Suprapubic skin (tissue), 4 donors: ENCODE results near the gene MAPK4. TPM values are rescaled to one million over a fixed set of nuclear protein-coding genes. Genes with fewer than 3 reads are reported as not detected.

ENCODE experiments used
- DNase-seq, 2 donors: peaks; one replicate each; pipeline ENCODE4 v3.0.0-alpha.2; 2019; ENCODE audit warnings: low spot score in 2 of 2
- H3K27ac ChIP-seq: fragments of 200-600 bp; sonication (generic); one replicate; pipeline ENCODE4 v1.5.1; 2019
- H3K27me3 ChIP-seq: fragments of 200-600 bp; sonication (generic); one replicate; pipeline ENCODE4 v1.5.1; 2019
- H3K36me3 ChIP-seq: fragments of 200-600 bp; sonication (generic); one replicate; pipeline ENCODE4 v1.5.1; 2019
- H3K4me1 ChIP-seq: fragments of 200-600 bp; sonication (generic); one replicate; pipeline ENCODE4 v1.5.1; 2019
- H3K4me3 ChIP-seq: fragments of 200-600 bp; sonication (generic); one replicate; pipeline ENCODE4 v1.5.1; 2019; ENCODE audit warnings: mild to moderate bottlenecking
- H3K9me3 ChIP-seq: fragments of 200-600 bp; sonication (generic); one replicate; pipeline ENCODE4 v1.5.1; 2019
- EP300 ChIP-seq: sonication (generic); formaldehyde crosslinking; IDR thresholded peaks from one replicate; pipeline ENCODE4 v1.6.1; 2017; ENCODE audit warnings: antibody characterized with exemption
- POLR2A ChIP-seq, 2 donors: fragments of 450-650 bp; IDR thresholded peaks; one replicate each; pipeline ENCODE4 v1.6.1; 2017; ENCODE audit warnings: antibody characterized with exemption in 2 of 2, mild to moderate bottlenecking in 2 of 2, moderate library complexity in 2 of 2
- POLR2AphosphoS5 ChIP-seq, 3 donors: sonication (generic); formaldehyde crosslinking; IDR thresholded peaks; one replicate each; pipeline ENCODE4 v1.6.1; 2017; ENCODE audit warnings: antibody characterized with exemption in 3 of 3
- WGBS: methylation state at CpG from one replicate; pipeline ENCODE4 v1.1.5; 2018; 5-methylcytosine and 5-hydroxymethylcytosine counted together
- total RNA-seq, 4 donors: library from RNA; depleted of rRNA; stranded (reverse); fragments of >200 nt; gene quantifications; one replicate each; pipeline ENCODE4 v1.1.0, GENCODE V29; 2016
- TF ChIP-seq, protein P1 (sequence below), 2 donors: fragments of 200-600 bp in 1 of 2; fragments of 450-650 bp in 1 of 2; sonication (generic) in 1 of 2; IDR thresholded peaks; one replicate each; pipeline ENCODE4 v1.5.1; 2016 to 2019; ENCODE audit warnings: antibody characterized with exemption in 2 of 2, mild to moderate bottlenecking in 1 of 2, moderate library complexity in 1 of 2

MAPK4 gene
- total RNA-seq, 4 donors from 2014 or later = 1.9 to 4.8 (median 2.4) TPM

DNA sequence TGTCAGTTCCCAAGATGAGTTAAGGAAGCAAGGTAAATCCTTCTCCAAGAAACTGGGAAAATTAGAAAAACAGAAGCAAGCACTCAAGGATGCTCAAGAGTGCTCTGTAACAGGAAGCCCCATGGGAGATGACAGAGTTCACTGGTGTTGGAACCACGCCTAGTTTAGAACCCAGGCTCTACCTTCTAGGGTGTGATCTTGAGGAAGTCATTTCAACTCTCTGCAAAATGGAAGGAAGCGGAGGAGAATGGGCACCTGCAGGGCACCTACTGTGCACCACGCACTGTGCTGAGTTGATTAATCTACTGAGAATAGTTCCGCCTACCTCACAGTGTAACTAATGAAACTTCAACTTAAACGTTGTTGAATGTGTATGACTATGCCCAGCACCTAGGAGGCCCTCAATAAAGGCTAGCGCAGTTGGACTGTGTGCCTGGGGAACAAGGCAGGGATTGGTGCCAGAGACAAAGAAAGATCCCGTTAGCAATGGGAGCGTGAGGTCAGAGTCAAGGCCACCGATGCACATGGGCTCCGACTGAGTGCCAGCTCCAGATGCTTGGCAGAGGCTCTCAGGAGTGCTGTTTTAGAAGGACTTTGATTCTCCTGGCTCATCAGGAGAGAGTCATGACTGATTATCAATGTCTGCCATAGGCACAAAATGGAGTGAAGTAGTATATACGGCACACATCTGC lies 93.7 kb downstream of the MAPK4 start:
- H3K27ac ChIP-seq = no peak overlapping the region
- no peaks in the 10 kb centered on the region for H3K27me3 ChIP-seq
- no peak overlapping the region for H3K4me3 ChIP-seq
- no peaks in the 10 kb centered on the region for H3K9me3 ChIP-seq
- H3K4me1 ChIP-seq = peaks cover 2% of the 10 kb centered on the region
- 83% methylated on average over 11 of the region's 11 CpGs for WGBS
- TF ChIP-seq POLR2A (IDR thresholded peaks at IDR 0.05) (no peak), EP300 (no peak), POLR2AphosphoS5 (IDR thresholded peaks at IDR 0.05) (no peak)
- TF ChIP-seq, protein P1, sequence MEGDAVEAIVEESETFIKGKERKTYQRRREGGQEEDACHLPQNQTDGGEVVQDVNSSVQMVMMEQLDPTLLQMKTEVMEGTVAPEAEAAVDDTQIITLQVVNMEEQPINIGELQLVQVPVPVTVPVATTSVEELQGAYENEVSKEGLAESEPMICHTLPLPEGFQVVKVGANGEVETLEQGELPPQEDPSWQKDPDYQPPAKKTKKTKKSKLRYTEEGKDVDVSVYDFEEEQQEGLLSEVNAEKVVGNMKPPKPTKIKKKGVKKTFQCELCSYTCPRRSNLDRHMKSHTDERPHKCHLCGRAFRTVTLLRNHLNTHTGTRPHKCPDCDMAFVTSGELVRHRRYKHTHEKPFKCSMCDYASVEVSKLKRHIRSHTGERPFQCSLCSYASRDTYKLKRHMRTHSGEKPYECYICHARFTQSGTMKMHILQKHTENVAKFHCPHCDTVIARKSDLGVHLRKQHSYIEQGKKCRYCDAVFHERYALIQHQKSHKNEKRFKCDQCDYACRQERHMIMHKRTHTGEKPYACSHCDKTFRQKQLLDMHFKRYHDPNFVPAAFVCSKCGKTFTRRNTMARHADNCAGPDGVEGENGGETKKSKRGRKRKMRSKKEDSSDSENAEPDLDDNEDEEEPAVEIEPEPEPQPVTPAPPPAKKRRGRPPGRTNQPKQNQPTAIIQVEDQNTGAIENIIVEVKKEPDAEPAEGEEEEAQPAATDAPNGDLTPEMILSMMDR (IDR thresholded peaks at IDR 0.05) = no peak
- no peaks in the 10 kb centered on the region for H3K36me3 ChIP-seq
- no peak for DNase-seq

DNA sequence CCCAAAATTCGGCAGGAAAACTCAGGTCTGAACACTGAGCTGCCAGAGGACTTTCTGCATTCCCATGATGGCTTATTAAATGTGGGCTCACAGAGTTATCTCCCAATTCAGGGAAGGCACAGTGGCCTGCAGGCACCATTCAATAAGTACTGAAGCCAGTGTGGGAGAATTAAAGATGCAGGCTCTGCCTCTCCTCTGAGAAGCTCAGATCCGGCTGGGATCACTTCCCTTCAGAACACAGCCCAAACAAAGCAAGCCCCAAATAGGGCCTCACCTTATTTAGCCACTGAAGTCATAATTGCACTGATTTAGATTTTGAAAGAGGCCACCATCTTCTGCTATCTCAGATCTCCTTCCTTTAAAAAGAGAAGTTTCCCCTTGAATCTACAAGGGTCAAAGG lies 94.3 kb downstream of the MAPK4 start:
- TF ChIP-seq POLR2A (IDR thresholded peaks at IDR 0.05) (no peak), POLR2AphosphoS5 (IDR thresholded peaks at IDR 0.05) (no peak), EP300 (no peak)
- TF ChIP-seq, protein P1 (IDR thresholded peaks at IDR 0.05) = no peak
- Histone ChIP-seq H3K27ac (no peak overlapping the region), H3K9me3 (no peaks in the 10 kb centered on the region), H3K4me3 (no peak overlapping the region), H3K4me1 (peaks cover 2% of the 10 kb centered on the region), H3K27me3 (no peaks in the 10 kb centered on the region), H3K36me3 (no peaks in the 10 kb centered on the region)
- DNase-seq = no peak
- 57% methylated on average over 2 of the region's 2 CpGs for WGBS

DNA sequence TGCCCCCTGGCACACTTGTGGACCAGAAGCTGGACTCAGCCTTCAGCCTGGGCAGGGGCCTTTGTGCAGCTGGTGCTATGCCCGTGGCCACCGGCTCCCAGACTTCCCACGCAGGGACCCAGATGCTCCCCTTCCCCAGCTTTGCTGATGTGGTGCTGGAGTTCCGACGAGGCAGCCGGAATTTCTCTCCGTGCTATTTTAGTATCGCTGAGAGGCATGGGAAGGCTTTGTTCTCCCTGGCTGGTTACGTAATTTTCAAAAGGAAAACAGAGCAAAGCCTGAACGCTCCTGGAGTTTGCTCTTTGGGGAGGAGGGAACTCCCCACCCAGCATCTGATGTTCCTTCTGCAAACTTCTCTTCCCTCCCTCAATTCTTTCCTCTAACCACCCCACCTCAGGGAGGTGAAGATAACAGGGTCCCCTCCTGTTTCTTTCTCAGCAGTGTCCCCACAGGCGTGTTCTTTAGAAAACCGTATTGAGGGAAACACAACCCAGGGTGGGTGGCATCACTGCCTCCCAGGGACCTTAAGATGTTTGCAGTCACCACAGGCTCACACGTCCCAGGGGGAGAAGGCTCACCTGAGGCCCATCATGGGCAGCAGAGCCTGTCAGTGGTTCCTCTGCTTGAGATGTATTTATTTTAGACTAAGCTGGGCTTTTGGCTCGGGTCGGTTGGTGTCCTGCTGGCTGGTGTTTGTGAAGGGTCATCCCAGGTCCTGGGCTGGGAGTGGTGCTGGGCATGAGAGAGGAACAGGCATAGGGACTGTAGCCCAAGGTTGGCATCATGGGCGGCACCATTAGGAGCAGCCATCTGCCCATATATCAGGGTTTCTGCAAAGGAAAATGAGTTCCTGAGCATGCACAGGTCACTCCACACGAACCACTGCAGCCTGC lies 95.0 kb downstream of the MAPK4 start:
- WGBS = 56% methylated on average over 14 of the region's 17 CpGs
- DNase-seq = no peak
- Histone ChIP-seq H3K4me3 (no peak overlapping the region), H3K9me3 (no peaks in the 10 kb centered on the region), H3K36me3 (no peaks in the 10 kb centered on the region), H3K27me3 (no peaks in the 10 kb centered on the region), H3K4me1 (no peaks in the 10 kb centered on the region), H3K27ac (no peak overlapping the region)
- no peak for TF ChIP-seq POLR2A (IDR thresholded peaks at IDR 0.05)
- TF ChIP-seq, protein P1 (IDR thresholded peaks at IDR 0.05) = no peak
- TF ChIP-seq EP300 = no peak
- TF ChIP-seq POLR2AphosphoS5 (IDR thresholded peaks at IDR 0.05) = no peak

DNA sequence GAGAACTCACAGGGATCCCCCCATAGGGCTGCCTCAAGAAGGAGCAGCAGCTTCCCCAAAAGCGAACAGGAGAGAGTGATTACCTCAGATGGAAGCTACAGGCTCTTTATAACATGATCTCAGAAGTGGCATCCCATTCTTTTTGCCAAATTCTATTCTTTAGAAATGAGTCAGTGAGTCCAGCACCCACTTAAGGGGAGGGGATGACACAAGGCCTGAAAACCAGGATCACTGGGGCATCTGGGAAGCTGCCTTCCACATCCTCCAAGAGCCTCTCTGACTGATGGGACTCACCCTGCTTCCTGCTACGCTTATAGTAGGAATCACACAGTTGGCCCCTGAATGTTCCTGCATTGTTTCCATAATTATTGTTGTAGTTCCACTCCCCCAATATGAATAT lies 96.5 kb downstream of the MAPK4 start:
- no peaks in the 10 kb centered on the region for H3K4me1 ChIP-seq
- H3K4me3 ChIP-seq = no peak overlapping the region
- WGBS = 82% methylated on average over 2 of the region's 2 CpGs
- TF ChIP-seq, protein P1 (IDR thresholded peaks at IDR 0.05) = no peak
- TF ChIP-seq POLR2AphosphoS5 (IDR thresholded peaks at IDR 0.05) = no peak
- no peak for TF ChIP-seq EP300
- no peak for TF ChIP-seq POLR2A (IDR thresholded peaks at IDR 0.05)
- H3K27me3 ChIP-seq = no peaks in the 10 kb centered on the region
- no peaks in the 10 kb centered on the region for H3K9me3 ChIP-seq
- no peak overlapping the region for H3K27ac ChIP-seq
- H3K36me3 ChIP-seq = no peaks in the 10 kb centered on the region
- no peak for DNase-seq

DNA sequence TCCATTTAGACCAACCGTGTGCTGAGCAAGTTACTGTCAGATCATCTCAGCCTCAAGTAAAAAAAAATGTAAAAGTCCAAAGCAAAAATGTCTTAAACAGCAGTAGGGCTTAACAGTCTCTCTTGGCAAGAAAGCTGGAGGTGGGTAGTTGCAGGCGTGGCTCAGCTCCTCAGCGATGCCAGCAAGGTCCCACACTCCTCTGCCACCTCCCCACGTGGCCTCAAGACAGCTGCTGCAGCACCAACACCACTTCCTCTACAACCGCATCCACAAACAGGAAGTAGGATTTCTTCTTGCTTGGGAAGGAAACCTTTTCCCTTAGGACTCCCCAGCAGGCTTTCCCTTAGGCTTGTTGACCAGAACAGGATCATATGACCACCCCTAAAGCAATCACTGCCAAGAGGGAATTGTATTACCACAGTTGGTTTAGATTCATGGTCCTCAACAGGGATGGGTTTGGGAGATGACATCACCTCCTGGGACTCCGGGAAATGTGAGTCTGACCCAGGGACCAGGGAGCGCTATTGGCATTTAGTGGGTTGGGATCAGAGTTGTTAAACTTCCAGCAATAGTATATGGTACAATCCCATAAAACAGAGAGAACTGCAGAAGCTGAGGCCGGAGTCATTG lies 97.1 kb downstream of the MAPK4 start:
- Histone ChIP-seq H3K27me3 (no peaks in the 10 kb centered on the region), H3K36me3 (no peaks in the 10 kb centered on the region), H3K9me3 (no peaks in the 10 kb centered on the region), H3K4me3 (no peak overlapping the region), H3K4me1 (no peaks in the 10 kb centered on the region), H3K27ac (no peak overlapping the region)
- TF ChIP-seq POLR2A (IDR thresholded peaks at IDR 0.05) (no peak), POLR2AphosphoS5 (IDR thresholded peaks at IDR 0.05) (no peak), EP300 (no peak)
- TF ChIP-seq, protein P1 (IDR thresholded peaks at IDR 0.05) = no peak
- 78% methylated on average over 8 of the region's 8 CpGs for WGBS
- DNase-seq = no peak
